GM12874 (cell line): ENCODE data around the gene CHMP4B.

Source experiments
- CTCF ChIP-seq: IDR thresholded peaks from 2 replicates; pipeline ENCODE4 v1.5.1; 2011; ENCODE audit warnings: low read depth, mild to moderate bottlenecking, control low read depth, low read length, moderate library complexity; ENCODE audit not compliant: insufficient read depth

CHMP4B gene

GRCh38 chr20:33821270-33821836 is 10.2 kb downstream of the CHMP4B start:
- TF ChIP-seq CTCF, result no peak

- no peak for TF ChIP-seq CTCF
Measured at GRCh38 chr20:33822423-33822822, 11.3 kb downstream of the CHMP4B start.

GRCh38 chr20:33822991-33823390 is 11.8 kb downstream of the CHMP4B start:
- TF ChIP-seq CTCF, result no peak

- no peak for TF ChIP-seq CTCF
Measured at GRCh38 chr20:33824852-33825251, 13.7 kb downstream of the CHMP4B start.

GRCh38 chr20:33825340-33826269 is 14.5 kb downstream of the CHMP4B start:
- no peak for TF ChIP-seq CTCF

- no peak for TF ChIP-seq CTCF
Measured at GRCh38 chr20:33826270-33826897, 15.2 kb downstream of the CHMP4B start.

- TF ChIP-seq CTCF, result no peak
Measured at GRCh38 chr20:33827109-33827508, 16.0 kb downstream of the CHMP4B start.
